ENCODE measurements around the gene PLRG1.

- no peak for TF ChIP-seq SIN3A (conservative IDR thresholded peaks at IDR 0.05 in 1 of 2, IDR thresholded peaks at IDR 0.05 in 1 of 2; ENCODE audit: low read depth in 1 of 2, low read length in 2 of 2)
- no peak for TF ChIP-seq BCL11A (IDR thresholded peaks at IDR 0.05; ENCODE audit: low read depth in 2 of 2, low read length in 2 of 2)
- no peak for TF ChIP-seq JUND (IDR thresholded peaks at IDR 0.05; ENCODE audit: low read length)
- no peak for TF ChIP-seq CTCF (IDR thresholded peaks at IDR 0.05; ENCODE audit: control extremely low read depth in 1 of 3, insufficient read depth in 1 of 3, low read depth in 1 of 3, low read length in 3 of 3)
- TF ChIP-seq RAD21 (IDR thresholded peaks at IDR 0.05 in 1 of 2, conservative IDR thresholded peaks at IDR 0.05 in 1 of 2; ENCODE audit: low read depth in 2 of 2, low read length in 2 of 2): no peak
- TF ChIP-seq CBX5 (IDR thresholded peaks at IDR 0.05; ENCODE audit: low read depth, low read length): no peak
- no peak for TF ChIP-seq ATF3 (IDR thresholded peaks at IDR 0.05; ENCODE audit: insufficient read depth, low read depth, low read length)
- TF ChIP-seq MAX (IDR thresholded peaks at IDR 0.05): no peak
- no peak for TF ChIP-seq EGR1 (IDR thresholded peaks at IDR 0.05; ENCODE audit: borderline replicate concordance, low read depth, low read length)
- no peak for TF ChIP-seq EP300 (IDR thresholded peaks at IDR 0.05; ENCODE audit: borderline replicate concordance in 1 of 2, low read depth in 2 of 2, low read length in 2 of 2)
- no peak for TF ChIP-seq POLR2A (IDR thresholded peaks at IDR 0.05; ENCODE audit: control extremely low read depth in 1 of 2, low read depth in 2 of 2, low read length in 2 of 2)
- no peak for TF ChIP-seq CHD1 (IDR thresholded peaks at IDR 0.05; ENCODE audit: low read depth, low read length)
- no peak for TF ChIP-seq GABPA (IDR thresholded peaks at IDR 0.05; ENCODE audit: borderline replicate concordance, insufficient read depth, low read length)
- no peak for TF ChIP-seq TAF1 (IDR thresholded peaks at IDR 0.05; ENCODE audit: low read depth, low read length)
These were observed 60.5 kb downstream of the PLRG1 start for GRCh38 chr4:154489558-154490233.

Measured in H1 (cell line).